ENCODE results near the gene FXYD2. TPM values are rescaled to one million over a fixed set of nuclear protein-coding genes. Genes with fewer than 3 reads are reported as not detected.

The FXYD2 gene
- total RNA-seq (1 to 10 TPM; 1.7 to 2.1 TPM), total RNA-seq (0 to 8.8 (median 1.0) reads per million in 172 experiments)
- 8.2 TPM for polyA plus RNA-seq (2013, experiment 1 of 2)
- 3.8 TPM for polyA plus RNA-seq (2013, experiment 2 of 2)

DNA sequence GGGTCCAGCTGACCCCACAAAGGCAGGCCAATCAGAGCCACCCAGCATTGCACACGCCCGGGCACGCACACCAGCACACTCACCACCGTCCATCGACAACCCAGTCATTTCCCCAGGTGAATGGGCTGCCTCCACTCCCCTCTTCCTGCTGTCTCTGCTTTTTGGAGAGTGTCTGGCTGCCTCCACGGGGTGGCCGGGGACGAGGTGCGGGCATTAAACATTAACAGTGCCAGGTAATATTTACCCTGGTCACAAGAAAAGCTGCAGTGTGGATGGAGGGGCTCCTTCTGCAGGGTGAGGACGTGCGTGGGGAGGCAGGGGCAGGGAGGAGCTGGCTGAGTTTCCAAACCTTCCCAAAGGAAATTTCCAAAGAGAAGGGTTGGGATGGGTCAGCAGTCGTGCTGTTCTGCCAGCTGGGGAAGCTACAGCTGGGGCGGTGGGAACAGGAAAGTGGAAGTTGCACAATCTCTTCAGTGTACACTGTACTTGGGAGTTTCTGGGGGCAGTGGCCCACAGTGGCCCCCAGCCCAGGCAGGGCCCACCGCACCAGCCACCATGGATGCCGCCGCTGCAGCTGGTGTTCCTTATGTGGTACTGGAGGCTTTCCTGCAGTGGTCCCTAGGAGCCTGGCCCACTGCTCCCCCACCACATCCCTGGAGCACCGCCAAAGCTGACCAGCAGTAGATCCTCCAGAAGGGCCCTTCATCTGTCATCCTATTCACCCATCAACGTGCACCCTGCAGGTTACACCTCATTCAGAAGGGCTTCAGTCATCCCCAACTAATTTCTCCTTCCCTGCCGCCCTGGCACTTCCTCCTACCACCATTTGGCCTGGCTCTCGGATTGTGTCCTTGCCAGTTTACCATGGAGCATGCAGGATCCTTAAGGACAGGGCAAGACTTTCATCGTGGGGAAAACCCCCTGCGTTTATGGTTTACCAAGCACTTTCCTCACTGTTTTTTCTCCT is at the start of gene FXYD2:
Gene FXYD2 (minus strand): TSS at position 174 of the 967 bp plus-strand sequence. CDS start 66 bp downstream, at position 108.
- POLR2A ChIA-PET = interaction anchor here (1.2 to 1.5 kb wide), 2 partner anchors 126 to 176 kb away, joined by 3 to 8 read pairs; no protein-coding TSS in a partner anchor
- peak within 1 kb of the TSS; percentile 50 for H3K27ac Mint-ChIP-seq
- no peaks in the 10 kb centered on the region for H3K27me3 Mint-ChIP-seq
- H3K4me3 Mint-ChIP-seq = no peak within 1 kb of the TSS
- no peaks in the 10 kb centered on the region for H3K27me3 ChIP-seq (ENCODE audit: control insufficient read depth in 1 of 2, insufficient read depth in 2 of 2, low read length in 2 of 2)
- H3K27ac ChIP-seq (ENCODE audit: low read depth in 1 of 2, low read length in 2 of 2) = no peak within 1 kb of the TSS
- no peak within 1 kb of the TSS for H3K4me3 ChIP-seq (ENCODE audit: low read length)
- no peaks in the 10 kb centered on the region for H3K36me3 ChIP-seq (ENCODE audit: insufficient read depth, low read length)
- H3K9me3 Mint-ChIP-seq = no peaks in the 10 kb centered on the region
- H3K9me3 ChIP-seq (ENCODE audit: control insufficient read depth in 1 of 2, insufficient read depth in 1 of 2, low read length in 2 of 2) = no peaks in the 10 kb centered on the region
- CTCF ChIA-PET = interaction anchor here (3.5 kb wide), 1 partner anchor 16 kb away, joined by 21 read pairs; no protein-coding TSS in a partner anchor
- peaks cover 56% of the 10 kb centered on the region for H3K4me1 Mint-ChIP-seq (ENCODE audit: low read depth)
- intact Hi-C loops (cut with DNase I, micrococcal nuclease) = loop anchor here in 1 of 2 experiments (5.0 kb wide), 1 partner anchor 127 kb away; no protein-coding TSS in a partner anchor
- H3K4me1 ChIP-seq (ENCODE audit: insufficient read depth, low read length) = peaks cover 61% of the 10 kb centered on the region
- H3K36me3 Mint-ChIP-seq (ENCODE audit: low read depth) = no peaks in the 10 kb centered on the region
- TF ChIP-seq CTCF (IDR thresholded peaks at IDR 0.05) = no peak
- peak in 3 of 14 experiments; percentile 24 to 38 (median 33) for DNase-seq
- no peak for ATAC-seq (ENCODE audit: poor library complexity)

DNA sequence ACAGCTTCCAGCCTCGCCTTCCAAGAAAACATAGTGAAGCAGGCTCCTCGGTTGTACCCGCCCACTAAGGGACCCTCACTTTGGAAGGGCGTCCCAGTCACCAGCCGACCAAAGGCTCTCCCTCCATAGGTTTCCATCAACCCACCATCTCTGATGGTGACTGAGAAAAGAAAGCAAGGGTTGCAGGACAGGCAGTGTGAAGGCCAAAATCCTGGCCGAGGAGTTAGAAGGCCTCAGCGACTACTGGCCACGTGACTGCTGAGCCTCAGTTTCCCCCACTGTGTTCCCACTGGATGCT is 49.2 kb upstream of the FXYD2 start:
- ChIA-PET CTCF (no interaction called here), POLR2A (no interaction called here)
- peaks cover 50 to 51% of the 10 kb centered on the region in 2 experiments for H3K27me3 ChIP-seq (ENCODE audit: control insufficient read depth in 1 of 2, insufficient read depth in 2 of 2, low read length in 2 of 2)
- intact Hi-C loops (cut with DNase I, micrococcal nuclease) = no loop called here
- no peaks in the 10 kb centered on the region for H3K36me3 ChIP-seq (ENCODE audit: insufficient read depth, low read length)
- TF ChIP-seq CTCF (IDR thresholded peaks at IDR 0.05) = no peak
- H3K4me1 ChIP-seq (ENCODE audit: insufficient read depth, low read length) = peaks cover 38% of the 10 kb centered on the region
- H3K9me3 ChIP-seq (ENCODE audit: control insufficient read depth in 1 of 2, insufficient read depth in 1 of 2, low read length in 2 of 2) = no peaks in the 10 kb centered on the region
- no peak for DNase-seq
- Mint-ChIP-seq H3K4me3 (no peak overlapping the region), H3K27me3 (peaks cover 67% of the 10 kb centered on the region), H3K27ac (no peak overlapping the region), H3K4me1 (ENCODE audit: low read depth) (peaks cover 39% of the 10 kb centered on the region), H3K9me3 (no peaks in the 10 kb centered on the region), H3K36me3 (ENCODE audit: low read depth) (no peaks in the 10 kb centered on the region)
- H3K27ac ChIP-seq (ENCODE audit: low read depth in 1 of 2, low read length in 2 of 2) = no peak overlapping the region
- no peak for ATAC-seq (ENCODE audit: poor library complexity)
- no peak overlapping the region for H3K4me3 ChIP-seq (ENCODE audit: low read length)

GRCh38 chr11:117872975-117873827 is 48.7 kb upstream of the FXYD2 start:
- H3K36me3 Mint-ChIP-seq (ENCODE audit: low read depth) = no peaks in the 10 kb centered on the region
- H3K27ac Mint-ChIP-seq = no peak overlapping the region
- H3K9me3 Mint-ChIP-seq = no peaks in the 10 kb centered on the region
- H3K36me3 ChIP-seq (ENCODE audit: insufficient read depth, low read length) = no peaks in the 10 kb centered on the region
- H3K27ac ChIP-seq (ENCODE audit: low read depth in 1 of 2, low read length in 2 of 2) = no peak overlapping the region
- H3K27me3 Mint-ChIP-seq = peaks cover 61% of the 10 kb centered on the region
- ATAC-seq (ENCODE audit: poor library complexity) (no peak), DNase-seq (peak in 1 of 14 experiments; percentile 13)
- POLR2A ChIA-PET = no interaction called here
- H3K4me1 ChIP-seq (ENCODE audit: insufficient read depth, low read length) = peaks cover 38% of the 10 kb centered on the region
- no peak for TF ChIP-seq CTCF (IDR thresholded peaks at IDR 0.05)
- CTCF ChIA-PET = no interaction called here
- intact Hi-C loops (cut with DNase I, micrococcal nuclease) = no loop called here
- no peaks in the 10 kb centered on the region for H3K9me3 ChIP-seq (ENCODE audit: control insufficient read depth in 1 of 2, insufficient read depth in 1 of 2, low read length in 2 of 2)
- H3K4me3 ChIP-seq (ENCODE audit: low read length) = no peak overlapping the region
- peaks cover 47 to 49% of the 10 kb centered on the region in 2 experiments for H3K27me3 ChIP-seq (ENCODE audit: control insufficient read depth in 1 of 2, insufficient read depth in 2 of 2, low read length in 2 of 2)
- H3K4me1 Mint-ChIP-seq (ENCODE audit: low read depth) = peaks cover 39% of the 10 kb centered on the region
- H3K4me3 Mint-ChIP-seq = no peak overlapping the region
